GM12878 (cell line): ENCODE results near the gene LOXL3. TPM values are rescaled to one million over a fixed set of nuclear protein-coding genes. Genes with fewer than 3 reads are reported as not detected.

ENCODE experiments used
- ATAC-seq: fragments of 200-7000 bp; cut with Tn5 transposase; 3 replicates; pipeline ENCODE4 v1.9.1; 2020; ENCODE audit warnings: mild to moderate bottlenecking, moderate library complexity
- BruUV-seq: library from RNA; stranded (reverse); fragments of 400-500 nt; replicated peaks from 2 replicates; lab custom pipeline; 2021; lab: Mats Ljungman, UMichigan
- CTCF ChIA-PET: fragments of 300-600 bp; sonication (Branson Sonifier 250); formaldehyde crosslinking; extraction: SDS; loops from one replicate; lab custom pipeline; 2021; ENCODE audit warnings: inconsistent platforms; lab: Yijun Ruan, JAX
- POLR2A ChIA-PET: fragments of 350-600 bp; formaldehyde crosslinking; extraction: SDS; loops from one replicate; lab custom pipeline; 2021; ENCODE audit warnings: inconsistent platforms; lab: Charles Lee
- RAD21 ChIA-PET: fragments of 300-600 bp; sonication (Branson Sonifier 250); formaldehyde crosslinking; loops from one replicate; lab custom pipeline; 2023; ENCODE audit warnings: antibody characterized with exemption; ENCODE audit not compliant: unreplicated experiment; lab: Charles Lee
- SMC1A ChIA-PET: fragments of 300-600 bp; sonication (Branson Sonifier 250); formaldehyde crosslinking; loops from one replicate; lab custom pipeline; 2023; ENCODE audit not compliant: unreplicated experiment, uncharacterized antibody; lab: Charles Lee
- DNase-seq: peaks from one replicate; pipeline ENCODE4 v3.0.0-alpha.2; 2011; ENCODE audit warnings: low read depth, low spot score
- FAIRE-seq: peaks from 3 replicates; lab custom pipeline; 2011; peaks lifted over from hg19 to GRCh38; lab: Jason Lieb, UNC
- H2AFZ ChIP-seq: 2 replicates; pipeline ENCODE4 v1.6.0; 2011; ENCODE audit warnings: low read depth, low read length, control low read depth; ENCODE audit not compliant: control insufficient read depth
- H3K27ac ChIP-seq: 2 replicates; pipeline ENCODE4 v1.5.1; 2011; ENCODE audit warnings: control low read depth; ENCODE audit not compliant: control insufficient read depth, insufficient read depth
- H3K27me3 ChIP-seq, 2 experiments: replicated peaks in 1 of 2; 2 replicates each; pipeline versions ENCODE4 v1.6.0 to v1.6.1; 2011; ENCODE audit warnings: low read length in 1 of 2; ENCODE audit not compliant: control insufficient read depth in 2 of 2, insufficient read depth in 2 of 2
- H3K36me3 ChIP-seq, 2 experiments: 2 replicates each; pipeline ENCODE4 v1.5.1; 2011; ENCODE audit warnings: low read length in 1 of 2; ENCODE audit not compliant: control insufficient read depth in 2 of 2, insufficient read depth in 2 of 2
- H3K4me1 ChIP-seq: 2 replicates; pipeline ENCODE4 v1.6.1; 2011; ENCODE audit warnings: mild to moderate bottlenecking, low read length, moderate library complexity, mixed read lengths; ENCODE audit not compliant: control insufficient read depth, insufficient read depth
- H3K4me2 ChIP-seq: 2 replicates; pipeline ENCODE4 v1.6.0; 2011; ENCODE audit warnings: control low read depth; ENCODE audit not compliant: control insufficient read depth, insufficient read depth
- H3K4me3 ChIP-seq: fragments of 200-600 bp; sonication (generic); 2 replicates; pipeline ENCODE4 v1.5.1; 2016
- H3K79me2 ChIP-seq: 2 replicates; pipeline ENCODE4 v1.6.0; 2011; ENCODE audit warnings: low read length; ENCODE audit not compliant: control insufficient read depth, insufficient read depth
- H3K9ac ChIP-seq: 2 replicates; pipeline ENCODE4 v1.8.0; 2011; ENCODE audit warnings: low read length, control low read depth, mixed read lengths; ENCODE audit not compliant: control insufficient read depth, insufficient read depth
- H3K9me3 ChIP-seq: replicated peaks from 3 replicates; pipeline ENCODE4 v1.5.1; 2011; ENCODE audit warnings: mild to moderate bottlenecking, low read length; ENCODE audit not compliant: control insufficient read depth, insufficient read depth
- H4K20me1 ChIP-seq: 2 replicates; pipeline ENCODE4 v1.6.0; 2011; ENCODE audit not compliant: control insufficient read depth, insufficient read depth
- ATF3 ChIP-seq: IDR thresholded peaks from 2 replicates; pipeline ENCODE4 v1.6.1; 2011; ENCODE audit warnings: low read depth, mild to moderate bottlenecking, low read length, moderate library complexity, borderline replicate concordance; ENCODE audit errors: extremely low read depth
- BMI1 ChIP-seq: fragments of 450-650 bp; IDR thresholded peaks from 2 replicates; pipeline ENCODE4 v1.6.1; 2016; ENCODE audit warnings: mild to moderate bottlenecking, moderate library complexity, borderline replicate concordance
- CHD1 ChIP-seq: IDR thresholded peaks from 2 replicates; pipeline ENCODE4 v1.6.1; 2012; ENCODE audit warnings: low read depth, low read length, improper control_type of control experiment
- CREM ChIP-seq: IDR thresholded peaks from 2 replicates; pipeline ENCODE4 v1.6.1; 2014; ENCODE audit warnings: antibody characterized with exemption, low read depth
- DPF2 ChIP-seq: fragments of 450-650 bp; IDR thresholded peaks from 2 replicates; pipeline ENCODE4 v1.6.1; 2017; ENCODE audit warnings: mild to moderate bottlenecking
- GATAD2B ChIP-seq: fragments of 450-650 bp; conservative IDR thresholded peaks from 2 replicates; pipeline ENCODE4 v1.6.1; 2017; ENCODE audit warnings: low read depth, mild to moderate bottlenecking, moderate library complexity
- KLF5 ChIP-seq: fragments of 450-650 bp; IDR thresholded peaks from 2 replicates; pipeline ENCODE4 v1.6.1; 2014; ENCODE audit warnings: mild to moderate bottlenecking; ENCODE audit not compliant: partially characterized antibody
- MEF2B ChIP-seq: fragments of 450-650 bp; IDR thresholded peaks from 2 replicates; pipeline ENCODE4 v1.6.1; 2018; ENCODE audit warnings: mild to moderate bottlenecking, moderate library complexity; ENCODE audit not compliant: partially characterized antibody, poor library complexity, severe bottlenecking
- MLLT1 ChIP-seq: fragments of 450-650 bp; IDR thresholded peaks from 2 replicates; pipeline ENCODE4 v1.6.1; 2016; ENCODE audit warnings: mild to moderate bottlenecking
- MXI1 ChIP-seq: fragments of 150-350 bp; IDR thresholded peaks from 2 replicates; pipeline ENCODE4 v1.6.1; 2011; ENCODE audit warnings: low read depth, mild to moderate bottlenecking, inconsistent platforms, low read length, improper control_type of control experiment
- PAX5 ChIP-seq: IDR thresholded peaks from 2 replicates; pipeline ENCODE4 v1.6.1; 2011; ENCODE audit warnings: low read depth, low read length, borderline replicate concordance
- PML ChIP-seq: IDR thresholded peaks from 2 replicates; pipeline ENCODE4 v1.6.1; 2012; ENCODE audit warnings: low read length, inconsistent platforms
- SREBF2 ChIP-seq: IDR thresholded peaks from 2 replicates; pipeline ENCODE4 v1.6.1; 2012; ENCODE audit warnings: mild to moderate bottlenecking, low read length
- STAT3 ChIP-seq: IDR thresholded peaks from 2 replicates; pipeline ENCODE4 v1.6.1; 2011; ENCODE audit warnings: low read depth, low read length, improper control_type of control experiment
- ZZZ3 ChIP-seq: IDR thresholded peaks from 2 replicates; pipeline ENCODE4 v1.6.1; 2011; ENCODE audit warnings: low read depth; ENCODE audit not compliant: control insufficient read depth, insufficient read length
- WGBS: methylation state at CpG from one replicate; pipeline ENCODE4 v1.1.6; 2016; ENCODE audit warnings: low lambda C conversion rate; ENCODE audit not compliant: insufficient replicate concordance, insufficient coverage; ENCODE audit errors: missing lambda C conversion rate; 5-methylcytosine and 5-hydroxymethylcytosine counted together
- in situ Hi-C: fragments of 300-500 bp; cut with MboI; formaldehyde crosslinking; loops from 9 replicates; pipeline ENCODE4 v1.14.3; 2018; ENCODE audit warnings: mixed read lengths
- intact Hi-C: fragments of 100-400 bp; cut with micrococcal nuclease; formaldehyde crosslinking; loops from one replicate; pipeline ENCODE4 v1.14.2; 2022; ENCODE audit not compliant: unreplicated experiment
- polyA plus RNA-seq, 11 experiments: library from polyadenylated mRNA; depleted of rRNA in 4 of 11; unstranded in 6 of 11; stranded (reverse) in 5 of 11; fragments of >200 nt; fragmentation: Nextera tagmentation in 4 of 11; fragmentation: Illumina TruSeq in 1 of 11; extraction: Ambion mirVana in 4 of 11; extraction: Trizol in 1 of 11; gene quantifications; 1 replicate in 1 of 11; 2 replicates in 10 of 11; pipeline versions ENCODE4 v1.2.1 to v1.2.3, GENCODE V29; 2011 to 2016; ENCODE audit warnings: inconsistent platforms in 2 of 11, missing spikeins in 2 of 11, low read depth in 1 of 11
- total RNA-seq, 4 experiments: library from RNA; depleted of rRNA in 3 of 4; stranded (reverse); fragments of >200 nt in 3 of 4; fragmentation: Illumina TruSeq in 1 of 4; extraction: Trizol in 1 of 4; gene quantifications; 2 replicates each; pipeline versions ENCODE4 v1.2.1 to v1.2.3, GENCODE V29; 2013 to 2021
- TF ChIP-seq, protein P1 (sequence below): fragments of 450-650 bp; IDR thresholded peaks from 2 replicates; pipeline ENCODE4 v1.6.1; 2018; ENCODE audit warnings: mild to moderate bottlenecking, low read depth, moderate library complexity; ENCODE audit not compliant: partially characterized antibody

LOXL3 gene
- total and polyA plus RNA-seq, 10 of the 15 experiments (the other 5 are each of a cell fraction or from before 2014, with no cell fraction given): 6.2 to 40.9 (median 23.3) TPM

DNA sequence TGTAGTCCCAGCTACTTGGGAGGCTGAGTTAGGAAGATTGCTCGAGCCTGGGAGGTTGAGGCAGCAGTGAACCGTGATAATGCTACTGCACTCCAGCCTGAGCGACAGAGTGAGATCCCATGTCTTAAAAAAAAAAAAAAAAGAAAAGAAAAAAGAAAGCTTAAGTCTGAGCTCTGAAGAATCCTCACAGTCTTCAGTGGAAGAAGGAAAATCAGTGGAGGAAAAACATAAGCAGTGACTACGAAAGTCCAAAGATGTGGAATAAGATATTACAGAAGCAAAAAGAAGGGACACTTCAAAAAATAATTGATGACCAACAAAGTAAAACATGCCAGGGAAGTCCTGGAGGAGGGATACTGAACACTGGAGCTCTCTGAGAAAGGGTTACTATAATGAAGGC is 43.5 kb downstream of the LOXL3 start:
- RAD21 ChIA-PET: interaction anchor here (5.1 to 5.5 kb wide), 2 partner anchors 21 to 76 kb away, joined by 49 to 61 read pairs; partner anchors contain the start of genes AUP1 and HTRA2
- no peak overlapping the region for H3K9ac ChIP-seq
- no TSS peak for BruUV-seq
- no peak overlapping the region for H3K27ac ChIP-seq
- TF ChIP-seq, protein P1, sequence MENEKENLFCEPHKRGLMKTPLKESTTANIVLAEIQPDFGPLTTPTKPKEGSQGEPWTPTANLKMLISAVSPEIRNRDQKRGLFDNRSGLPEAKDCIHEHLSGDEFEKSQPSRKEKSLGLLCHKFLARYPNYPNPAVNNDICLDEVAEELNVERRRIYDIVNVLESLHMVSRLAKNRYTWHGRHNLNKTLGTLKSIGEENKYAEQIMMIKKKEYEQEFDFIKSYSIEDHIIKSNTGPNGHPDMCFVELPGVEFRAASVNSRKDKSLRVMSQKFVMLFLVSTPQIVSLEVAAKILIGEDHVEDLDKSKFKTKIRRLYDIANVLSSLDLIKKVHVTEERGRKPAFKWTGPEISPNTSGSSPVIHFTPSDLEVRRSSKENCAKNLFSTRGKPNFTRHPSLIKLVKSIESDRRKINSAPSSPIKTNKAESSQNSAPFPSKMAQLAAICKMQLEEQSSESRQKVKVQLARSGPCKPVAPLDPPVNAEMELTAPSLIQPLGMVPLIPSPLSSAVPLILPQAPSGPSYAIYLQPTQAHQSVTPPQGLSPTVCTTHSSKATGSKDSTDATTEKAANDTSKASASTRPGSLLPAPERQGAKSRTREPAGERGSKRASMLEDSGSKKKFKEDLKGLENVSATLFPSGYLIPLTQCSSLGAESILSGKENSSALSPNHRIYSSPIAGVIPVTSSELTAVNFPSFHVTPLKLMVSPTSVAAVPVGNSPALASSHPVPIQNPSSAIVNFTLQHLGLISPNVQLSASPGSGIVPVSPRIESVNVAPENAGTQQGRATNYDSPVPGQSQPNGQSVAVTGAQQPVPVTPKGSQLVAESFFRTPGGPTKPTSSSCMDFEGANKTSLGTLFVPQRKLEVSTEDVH: no peak
- TF ChIP-seq ZZZ3 (no peak), GATAD2B (no peak), BMI1 (no peak), STAT3 (no peak), CREM (no peak), CHD1 (no peak), SREBF2 (no peak), PML (no peak), MLLT1 (no peak), MEF2B (no peak), ATF3 (no peak), KLF5 (no peak), DPF2 (no peak), MXI1 (no peak), PAX5 (no peak)
- TF ChIP-seq, all 136 proteins: peak for 0
- FAIRE-seq (no peak), DNase-seq (no peak), ATAC-seq (no peak)
- 62% methylated on average over 3 of the region's 4 CpGs for WGBS
- Histone ChIP-seq H3K9me3 (no peaks in the 10 kb centered on the region), H3K36me3 (peaks cover 0 to 7% of the 10 kb centered on the region in 2 experiments; a peak in 1 of 4 replicates), H3K27me3 (peaks cover 13 to 17% of the 10 kb centered on the region in 2 experiments), H3K4me1 (peaks cover 18% of the 10 kb centered on the region), H3K79me2 (peaks cover 12% of the 10 kb centered on the region), H3K4me2 (no peak overlapping the region), H3K4me3 (no peak overlapping the region), H4K20me1 (no peaks in the 10 kb centered on the region), H2AFZ (no peak overlapping the region)
- ChIA-PET SMC1A (interaction anchor here (0.7 to 5.2 kb wide), 7 partner anchors 9 to 76 kb away, joined by 3 to 71 read pairs (median 4); partner anchors contain the start of genes AUP1, DQX1 and HTRA2), POLR2A (interaction anchor here (0.6 to 5.8 kb wide), 4 partner anchors 20 to 67 kb away, joined by 3 to 33 read pairs (median 9); partner anchors contain the start of genes AUP1 and HTRA2), CTCF (interaction anchor here (0.6 to 13.9 kb wide), 5 partner anchors 20 to 107 kb away, joined by 3 to 231 read pairs (median 8); partner anchors contain the start of genes AUP1, DQX1 and HTRA2)
- in situ Hi-C loops (no loop called here), intact Hi-C loops (no loop called here)
